ENCODE data around the gene RPRD1B. TPM values are rescaled to one million over a fixed set of nuclear protein-coding genes. Genes with fewer than 3 reads are reported as not detected.

Gene RPRD1B
- total and polyA plus RNA-seq, 2 experiments from 2014 or later: 7.3 to 24.3 TPM

- Mint-ChIP-seq H3K36me3 (ENCODE audit: low read depth) (peaks cover 3% of the 10 kb centered on the region), H3K4me1 (peaks cover 2% of the 10 kb centered on the region; the same call in 2 of the 3 replicates), H3K27ac (0 out of 2 replicates have a peak overlapping the region, but pooled peaks have one; percentile 2), H3K9me3 (no peaks in the 10 kb centered on the region), H3K27me3 (ENCODE audit: insufficient read depth, low read depth, poor library complexity) (no peaks in the 10 kb centered on the region), H3K4me3 (no peak overlapping the region)
- H3K36me3 ChIP-seq (ENCODE audit: insufficient read depth): no peaks in the 10 kb centered on the region
- no peaks in the 10 kb centered on the region for H3K27me3 ChIP-seq (ENCODE audit: insufficient read depth)
- H4K20me1 ChIP-seq (replicated peaks; ENCODE audit: insufficient read depth): no peaks in the 10 kb centered on the region
- H3F3A ChIP-seq (replicated peaks; ENCODE audit: low read depth): no peaks in the 10 kb centered on the region
- no peaks in the 10 kb centered on the region for H3K4me1 ChIP-seq (ENCODE audit: insufficient read depth)
- no peak for ATAC-seq
- no peak overlapping the region for H3K27ac ChIP-seq (ENCODE audit: low read depth)
- no peak overlapping the region for H2AFZ ChIP-seq
- H3K79me2 ChIP-seq (replicated peaks; ENCODE audit: insufficient read depth): no peaks in the 10 kb centered on the region
- no peak for DNase-seq (ENCODE audit: low spot score)
- H3K4me3 ChIP-seq: no peak overlapping the region
- H3K9me2 ChIP-seq (ENCODE audit: insufficient read depth): no peaks in the 10 kb centered on the region
- H3K4me2 ChIP-seq: no peak overlapping the region
- TF ChIP-seq CTCF (conservative IDR thresholded peaks at IDR 0.05; ENCODE audit: low read depth in 2 of 2) (no peak), POLR2AphosphoS5 (IDR thresholded peaks at IDR 0.05; ENCODE audit: low read depth) (no peak), EZH2phosphoT487 (IDR thresholded peaks at IDR 0.05; ENCODE audit: unreplicated experiment) (no peak), CREB1 (CRISPR knock-in tag; IDR thresholded peaks at IDR 0.05; ENCODE audit: low read depth) (no peak), ZNF114 (CRISPR knock-in tag; IDR thresholded peaks at IDR 0.05) (no peak), NANOG (IDR thresholded peaks at IDR 0.05; ENCODE audit: borderline replicate concordance) (no peak), JUNB (IDR thresholded peaks at IDR 0.05; ENCODE audit: unreplicated experiment) (no peak), ZNF331 (CRISPR knock-in tag; IDR thresholded peaks at IDR 0.05; ENCODE audit: low read depth) (no peak), STAT1 (IDR thresholded peaks at IDR 0.05; ENCODE audit: unreplicated experiment) (no peak), ETS1 (IDR thresholded peaks at IDR 0.05) (no peak), EZH2 (IDR thresholded peaks at IDR 0.05; ENCODE audit: low read depth, unreplicated experiment) (no peak)
- TF ChIP-seq, protein P1, sequence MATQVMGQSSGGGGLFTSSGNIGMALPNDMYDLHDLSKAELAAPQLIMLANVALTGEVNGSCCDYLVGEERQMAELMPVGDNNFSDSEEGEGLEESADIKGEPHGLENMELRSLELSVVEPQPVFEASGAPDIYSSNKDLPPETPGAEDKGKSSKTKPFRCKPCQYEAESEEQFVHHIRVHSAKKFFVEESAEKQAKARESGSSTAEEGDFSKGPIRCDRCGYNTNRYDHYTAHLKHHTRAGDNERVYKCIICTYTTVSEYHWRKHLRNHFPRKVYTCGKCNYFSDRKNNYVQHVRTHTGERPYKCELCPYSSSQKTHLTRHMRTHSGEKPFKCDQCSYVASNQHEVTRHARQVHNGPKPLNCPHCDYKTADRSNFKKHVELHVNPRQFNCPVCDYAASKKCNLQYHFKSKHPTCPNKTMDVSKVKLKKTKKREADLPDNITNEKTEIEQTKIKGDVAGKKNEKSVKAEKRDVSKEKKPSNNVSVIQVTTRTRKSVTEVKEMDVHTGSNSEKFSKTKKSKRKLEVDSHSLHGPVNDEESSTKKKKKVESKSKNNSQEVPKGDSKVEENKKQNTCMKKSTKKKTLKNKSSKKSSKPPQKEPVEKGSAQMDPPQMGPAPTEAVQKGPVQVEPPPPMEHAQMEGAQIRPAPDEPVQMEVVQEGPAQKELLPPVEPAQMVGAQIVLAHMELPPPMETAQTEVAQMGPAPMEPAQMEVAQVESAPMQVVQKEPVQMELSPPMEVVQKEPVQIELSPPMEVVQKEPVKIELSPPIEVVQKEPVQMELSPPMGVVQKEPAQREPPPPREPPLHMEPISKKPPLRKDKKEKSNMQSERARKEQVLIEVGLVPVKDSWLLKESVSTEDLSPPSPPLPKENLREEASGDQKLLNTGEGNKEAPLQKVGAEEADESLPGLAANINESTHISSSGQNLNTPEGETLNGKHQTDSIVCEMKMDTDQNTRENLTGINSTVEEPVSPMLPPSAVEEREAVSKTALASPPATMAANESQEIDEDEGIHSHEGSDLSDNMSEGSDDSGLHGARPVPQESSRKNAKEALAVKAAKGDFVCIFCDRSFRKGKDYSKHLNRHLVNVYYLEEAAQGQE (IDR thresholded peaks at IDR 0.05; ENCODE audit: unreplicated experiment): no peak
- TF ChIP-seq, protein P2, sequence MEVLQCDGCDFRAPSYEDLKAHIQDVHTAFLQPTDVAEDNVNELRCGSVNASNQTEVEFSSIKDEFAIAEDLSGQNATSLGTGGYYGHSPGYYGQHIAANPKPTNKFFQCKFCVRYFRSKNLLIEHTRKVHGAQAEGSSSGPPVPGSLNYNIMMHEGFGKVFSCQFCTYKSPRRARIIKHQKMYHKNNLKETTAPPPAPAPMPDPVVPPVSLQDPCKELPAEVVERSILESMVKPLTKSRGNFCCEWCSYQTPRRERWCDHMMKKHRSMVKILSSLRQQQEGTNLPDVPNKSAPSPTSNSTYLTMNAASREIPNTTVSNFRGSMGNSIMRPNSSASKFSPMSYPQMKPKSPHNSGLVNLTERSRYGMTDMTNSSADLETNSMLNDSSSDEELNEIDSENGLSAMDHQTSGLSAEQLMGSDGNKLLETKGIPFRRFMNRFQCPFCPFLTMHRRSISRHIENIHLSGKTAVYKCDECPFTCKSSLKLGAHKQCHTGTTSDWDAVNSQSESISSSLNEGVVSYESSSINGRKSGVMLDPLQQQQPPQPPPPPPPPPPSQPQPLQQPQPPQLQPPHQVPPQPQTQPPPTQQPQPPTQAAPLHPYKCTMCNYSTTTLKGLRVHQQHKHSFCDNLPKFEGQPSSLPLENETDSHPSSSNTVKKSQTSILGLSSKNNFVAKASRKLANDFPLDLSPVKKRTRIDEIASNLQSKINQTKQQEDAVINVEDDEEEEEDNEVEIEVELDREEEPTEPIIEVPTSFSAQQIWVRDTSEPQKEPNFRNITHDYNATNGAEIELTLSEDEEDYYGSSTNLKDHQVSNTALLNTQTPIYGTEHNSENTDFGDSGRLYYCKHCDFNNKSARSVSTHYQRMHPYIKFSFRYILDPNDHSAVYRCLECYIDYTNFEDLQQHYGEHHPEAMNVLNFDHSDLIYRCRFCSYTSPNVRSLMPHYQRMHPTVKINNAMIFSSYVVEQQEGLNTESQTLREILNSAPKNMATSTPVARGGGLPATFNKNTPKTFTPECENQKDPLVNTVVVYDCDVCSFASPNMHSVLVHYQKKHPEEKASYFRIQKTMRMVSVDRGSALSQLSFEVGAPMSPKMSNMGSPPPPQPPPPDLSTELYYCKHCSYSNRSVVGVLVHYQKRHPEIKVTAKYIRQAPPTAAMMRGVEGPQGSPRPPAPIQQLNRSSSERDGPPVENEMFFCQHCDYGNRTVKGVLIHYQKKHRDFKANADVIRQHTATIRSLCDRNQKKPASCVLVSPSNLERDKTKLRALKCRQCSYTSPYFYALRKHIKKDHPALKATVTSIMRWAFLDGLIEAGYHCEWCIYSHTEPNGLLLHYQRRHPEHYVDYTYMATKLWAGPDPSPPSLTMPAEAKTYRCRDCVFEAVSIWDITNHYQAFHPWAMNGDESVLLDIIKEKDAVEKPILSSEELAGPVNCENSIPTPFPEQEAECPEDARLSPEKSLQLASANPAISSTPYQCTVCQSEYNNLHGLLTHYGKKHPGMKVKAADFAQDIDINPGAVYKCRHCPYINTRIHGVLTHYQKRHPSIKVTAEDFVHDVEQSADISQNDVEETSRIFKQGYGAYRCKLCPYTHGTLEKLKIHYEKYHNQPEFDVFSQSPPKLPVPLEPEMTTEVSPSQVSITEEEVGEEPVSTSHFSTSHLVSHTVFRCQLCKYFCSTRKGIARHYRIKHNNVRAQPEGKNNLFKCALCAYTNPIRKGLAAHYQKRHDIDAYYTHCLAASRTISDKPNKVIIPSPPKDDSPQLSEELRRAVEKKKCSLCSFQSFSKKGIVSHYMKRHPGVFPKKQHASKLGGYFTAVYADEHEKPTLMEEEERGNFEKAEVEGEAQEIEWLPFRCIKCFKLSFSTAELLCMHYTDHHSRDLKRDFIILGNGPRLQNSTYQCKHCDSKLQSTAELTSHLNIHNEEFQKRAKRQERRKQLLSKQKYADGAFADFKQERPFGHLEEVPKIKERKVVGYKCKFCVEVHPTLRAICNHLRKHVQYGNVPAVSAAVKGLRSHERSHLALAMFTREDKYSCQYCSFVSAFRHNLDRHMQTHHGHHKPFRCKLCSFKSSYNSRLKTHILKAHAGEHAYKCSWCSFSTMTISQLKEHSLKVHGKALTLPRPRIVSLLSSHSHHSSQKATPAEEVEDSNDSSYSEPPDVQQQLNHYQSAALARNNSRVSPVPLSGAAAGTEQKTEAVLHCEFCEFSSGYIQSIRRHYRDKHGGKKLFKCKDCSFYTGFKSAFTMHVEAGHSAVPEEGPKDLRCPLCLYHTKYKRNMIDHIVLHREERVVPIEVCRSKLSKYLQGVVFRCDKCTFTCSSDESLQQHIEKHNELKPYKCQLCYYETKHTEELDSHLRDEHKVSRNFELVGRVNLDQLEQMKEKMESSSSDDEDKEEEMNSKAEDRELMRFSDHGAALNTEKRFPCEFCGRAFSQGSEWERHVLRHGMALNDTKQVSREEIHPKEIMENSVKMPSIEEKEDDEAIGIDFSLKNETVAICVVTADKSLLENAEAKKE (CRISPR knock-in tag; IDR thresholded peaks at IDR 0.05): no peak
Observed at GRCh38 chr20:38095017-38095686, 61.6 kb downstream of the RPRD1B start.
